ENCODE measurements around the gene SCPEP1. TPM values are rescaled to one million over a fixed set of nuclear protein-coding genes. Genes with fewer than 3 reads are reported as not detected.

SCPEP1 gene
- total and polyA plus RNA-seq, 2 of the 13 experiments (the other 11 are each of a cell fraction or from before 2014, with no cell fraction given) = 24.3 to 27.3 TPM

DNA sequence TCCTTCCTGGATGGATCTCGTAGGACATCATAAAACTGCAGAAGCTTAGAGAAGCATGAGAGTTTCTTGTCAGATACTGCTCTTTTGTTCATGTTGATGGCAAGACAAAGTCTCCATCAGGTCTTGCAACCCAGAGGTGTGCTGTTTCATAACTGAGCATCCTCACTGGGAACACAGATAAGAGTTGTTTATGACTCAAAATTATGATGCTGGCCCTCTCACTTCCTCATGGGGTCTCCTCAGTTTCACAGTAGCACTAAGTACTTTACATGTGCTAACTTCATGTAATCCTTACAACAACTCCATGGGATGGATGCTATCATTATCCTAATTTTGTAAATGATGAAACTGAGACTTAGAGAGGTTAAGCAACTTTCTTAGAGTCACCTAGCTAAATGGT lies 14.4 kb downstream of the SCPEP1 start:
- ChIA-PET CTCF (ENCODE audit: low intra/inter-chr PET ratio, low total read pairs) (no interaction called here), POLR2A (no interaction called here)
- Histone ChIP-seq H3K79me2 (ENCODE audit: insufficient read depth, low read length) (no peaks in the 10 kb centered on the region), H3K4me3 (replicated peaks in 1 of 3; ENCODE audit: insufficient read depth in 1 of 3, low read depth in 2 of 3, low read length in 3 of 3) (no peak overlapping the region), H3K27me3 (ENCODE audit: control insufficient read depth in 1 of 2, insufficient read depth in 2 of 2, low read length in 2 of 2) (no peaks in the 10 kb centered on the region), H2AFZ (ENCODE audit: low read length) (no peak overlapping the region), H3K36me3 (replicated peaks in 1 of 2; ENCODE audit: control insufficient read depth in 1 of 2, insufficient read depth in 2 of 2, low read length in 2 of 2) (peaks cover 0 to 1% of the 10 kb centered on the region in 2 experiments; a peak in 1 of 5 replicates), H4K20me1 (ENCODE audit: insufficient read depth, low read length) (no peaks in the 10 kb centered on the region), H3K27ac (ENCODE audit: extremely low read length, insufficient read depth, low read length) (no peak overlapping the region), H3K4me1 (ENCODE audit: insufficient read depth, low read length) (peaks cover 8% of the 10 kb centered on the region), H3K4me2 (ENCODE audit: low read depth, low read length) (no peak overlapping the region), H3K9me3 (ENCODE audit: low read length) (no peaks in the 10 kb centered on the region), H3K9ac (ENCODE audit: insufficient read depth, low read depth, low read length) (no peak overlapping the region)
- no peak for DNase-seq (ENCODE audit: low spot score)
- no peak for FAIRE-seq
- in situ Hi-C loops (cut with HindIII; ENCODE audit: extremely low pct_ligation_motif_present, low pct_unique_long_range_greater_than_20kb) (no loop called here), intact Hi-C loops (cut with micrococcal nuclease; ENCODE audit: unreplicated experiment) (no loop called here)
- BruUV-seq (replicated peaks) = no TSS peak
- 88% methylated on average over 1 of the region's 1 CpG for WGBS (ENCODE audit: low lambda C conversion rate)
- no peak for ATAC-seq
- TF ChIP-seq ZNF530 (CRISPR knock-in tag; IDR thresholded peaks at IDR 0.05; ENCODE audit: low read depth) (no peak), SRY (CRISPR knock-in tag; IDR thresholded peaks at IDR 0.05) (no peak), ZBTB42 (CRISPR knock-in tag; IDR thresholded peaks at IDR 0.05) (no peak), NFRKB (IDR thresholded peaks at IDR 0.05) (no peak), ZBTB7A (CRISPR knock-in tag; IDR thresholded peaks at IDR 0.05) (no peak), RFXANK (CRISPR knock-in tag; IDR thresholded peaks at IDR 0.05) (no peak)
- TF ChIP-seq, protein P1, sequence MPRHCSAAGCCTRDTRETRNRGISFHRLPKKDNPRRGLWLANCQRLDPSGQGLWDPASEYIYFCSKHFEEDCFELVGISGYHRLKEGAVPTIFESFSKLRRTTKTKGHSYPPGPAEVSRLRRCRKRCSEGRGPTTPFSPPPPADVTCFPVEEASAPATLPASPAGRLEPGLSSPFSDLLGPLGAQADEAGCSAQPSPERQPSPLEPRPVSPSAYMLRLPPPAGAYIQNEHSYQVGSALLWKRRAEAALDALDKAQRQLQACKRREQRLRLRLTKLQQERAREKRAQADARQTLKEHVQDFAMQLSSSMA (CRISPR knock-in tag; IDR thresholded peaks at IDR 0.05) = no peak

DNA sequence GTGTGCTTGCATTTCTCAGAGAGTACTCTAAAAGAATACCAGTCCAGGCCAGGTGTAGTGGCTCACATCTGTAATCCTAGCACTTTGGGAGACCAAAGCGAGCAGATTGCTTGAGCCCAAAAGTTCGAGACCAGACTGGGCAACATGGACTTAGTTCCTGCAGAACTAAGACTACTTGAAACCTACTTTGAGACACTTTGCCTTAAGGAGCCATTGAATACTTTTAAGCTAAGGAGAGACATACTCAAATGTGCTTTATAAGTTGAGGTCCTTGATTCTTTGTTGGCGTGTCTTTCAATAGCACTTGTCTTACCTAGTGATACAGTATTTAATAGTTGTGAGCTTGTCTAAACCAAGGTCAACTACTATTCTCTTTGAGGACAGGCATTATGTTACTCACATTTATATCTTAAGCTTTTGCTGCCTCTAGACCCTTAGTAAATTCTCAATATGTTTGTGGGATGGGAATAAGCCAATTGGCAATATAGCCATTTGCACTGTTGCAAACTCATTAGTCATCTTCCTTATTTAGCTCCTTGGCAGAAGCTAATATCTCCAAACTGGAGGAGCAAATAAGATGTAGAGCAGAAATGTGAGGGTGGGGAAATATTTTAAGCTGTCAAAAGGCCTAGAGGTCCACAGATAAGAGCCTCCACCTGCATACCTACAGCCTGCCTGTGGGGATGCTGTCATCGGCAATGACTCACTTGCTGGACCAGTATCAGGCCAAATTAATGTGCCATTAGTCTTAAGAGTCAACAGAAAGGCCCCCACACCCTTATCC lies 16.3 kb downstream of the SCPEP1 start:
- FAIRE-seq (no peak), DNase-seq (ENCODE audit: low spot score) (no peak), ATAC-seq (no peak)
- Histone ChIP-seq H4K20me1 (ENCODE audit: insufficient read depth, low read length) (no peaks in the 10 kb centered on the region), H3K36me3 (replicated peaks in 1 of 2; ENCODE audit: control insufficient read depth in 1 of 2, insufficient read depth in 2 of 2, low read length in 2 of 2) (peaks cover 0 to 1% of the 10 kb centered on the region in 2 experiments; a peak in 1 of 5 replicates), H3K9me3 (ENCODE audit: low read length) (no peaks in the 10 kb centered on the region), H3K27ac (ENCODE audit: extremely low read length, insufficient read depth, low read length) (no peak overlapping the region), H3K4me3 (replicated peaks in 1 of 3; ENCODE audit: insufficient read depth in 1 of 3, low read depth in 2 of 3, low read length in 3 of 3) (no peak overlapping the region), H3K4me1 (ENCODE audit: insufficient read depth, low read length) (no peaks in the 10 kb centered on the region), H3K27me3 (ENCODE audit: control insufficient read depth in 1 of 2, insufficient read depth in 2 of 2, low read length in 2 of 2) (no peaks in the 10 kb centered on the region), H3K9ac (ENCODE audit: insufficient read depth, low read depth, low read length) (no peak overlapping the region), H3K4me2 (ENCODE audit: low read depth, low read length) (no peak overlapping the region), H3K79me2 (ENCODE audit: insufficient read depth, low read length) (no peaks in the 10 kb centered on the region), H2AFZ (ENCODE audit: low read length) (no peak overlapping the region)
- ChIA-PET CTCF (ENCODE audit: low intra/inter-chr PET ratio, low total read pairs) (no interaction called here), POLR2A (no interaction called here)
- in situ Hi-C loops (cut with HindIII; ENCODE audit: extremely low pct_ligation_motif_present, low pct_unique_long_range_greater_than_20kb) = no loop called here
- no TSS peak for BruUV-seq (replicated peaks)
- 95% methylated on average over 4 of the region's 4 CpGs for WGBS (ENCODE audit: low lambda C conversion rate)
- intact Hi-C loops (cut with micrococcal nuclease; ENCODE audit: unreplicated experiment) = no loop called here
- TF ChIP-seq ATF3 (CRISPR knock-in tag; IDR thresholded peaks at IDR 0.05) (no peak), FOSL2 (CRISPR knock-in tag; IDR thresholded peaks at IDR 0.05) (no peak), RNF219 (CRISPR knock-in tag; IDR thresholded peaks at IDR 0.05) (no peak), ZFYVE20 (CRISPR knock-in tag; IDR thresholded peaks at IDR 0.05; ENCODE audit: borderline replicate concordance, low read depth) (no peak), DR1 (CRISPR knock-in tag; IDR thresholded peaks at IDR 0.05) (no peak), ZNF296 (CRISPR knock-in tag; conservative IDR thresholded peaks at IDR 0.05) (no peak), KLF13 (CRISPR knock-in tag; IDR thresholded peaks at IDR 0.05) (no peak), ZBTB8A (CRISPR knock-in tag; IDR thresholded peaks at IDR 0.05; ENCODE audit: borderline replicate concordance, low read depth) (no peak)
- TF ChIP-seq, protein P2, sequence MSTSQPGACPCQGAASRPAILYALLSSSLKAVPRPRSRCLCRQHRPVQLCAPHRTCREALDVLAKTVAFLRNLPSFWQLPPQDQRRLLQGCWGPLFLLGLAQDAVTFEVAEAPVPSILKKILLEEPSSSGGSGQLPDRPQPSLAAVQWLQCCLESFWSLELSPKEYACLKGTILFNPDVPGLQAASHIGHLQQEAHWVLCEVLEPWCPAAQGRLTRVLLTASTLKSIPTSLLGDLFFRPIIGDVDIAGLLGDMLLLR (CRISPR knock-in tag; IDR thresholded peaks at IDR 0.05) = no peak
